GM19035 (cell line): ENCODE measurements around the gene ZNF519.

ENCODE experiments used
- ATAC-seq: cut with Tn5 transposase; IDR thresholded peaks from one replicate; pipeline ENCODE4 v1.9.1; 2021; ENCODE audit not compliant: unreplicated experiment

ZNF519 gene

DNA sequence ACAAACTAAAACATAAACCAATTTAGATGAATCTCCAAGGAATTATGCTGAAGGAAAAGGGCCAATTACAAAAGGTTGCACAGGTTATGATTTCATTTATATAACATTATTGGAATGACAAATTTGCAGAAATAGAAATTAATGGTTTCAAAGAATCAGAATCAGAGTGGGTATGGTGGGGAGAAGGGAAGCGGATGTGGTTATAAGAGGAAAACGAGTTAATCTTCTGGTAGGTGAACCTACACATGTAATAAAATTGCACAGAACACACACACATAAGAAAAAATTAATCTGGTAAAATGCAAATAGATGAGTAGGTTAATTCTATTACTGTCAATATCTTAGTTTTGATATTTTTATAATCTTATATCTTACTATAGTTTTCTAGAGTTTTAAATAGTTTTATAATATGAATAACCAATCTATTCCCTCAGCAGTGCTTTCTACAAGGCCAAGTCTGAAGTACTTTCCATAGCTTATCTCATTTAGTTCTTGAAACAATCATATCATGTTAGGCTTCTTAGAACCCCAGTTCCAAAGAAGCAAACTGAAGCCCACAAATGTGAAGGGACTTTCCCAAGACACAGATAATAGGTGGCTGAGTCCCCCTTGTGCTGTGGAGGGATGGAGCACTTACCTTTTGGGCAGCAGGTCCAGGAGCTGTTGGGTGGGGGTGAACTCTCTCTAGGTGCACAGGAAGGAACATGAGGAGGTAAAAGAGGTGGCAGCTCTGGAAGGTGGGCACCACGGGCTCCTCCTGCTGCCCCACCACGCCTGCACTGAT lies 31.5 kb downstream of the ZNF519 start:
- ATAC-seq: no peak

DNA sequence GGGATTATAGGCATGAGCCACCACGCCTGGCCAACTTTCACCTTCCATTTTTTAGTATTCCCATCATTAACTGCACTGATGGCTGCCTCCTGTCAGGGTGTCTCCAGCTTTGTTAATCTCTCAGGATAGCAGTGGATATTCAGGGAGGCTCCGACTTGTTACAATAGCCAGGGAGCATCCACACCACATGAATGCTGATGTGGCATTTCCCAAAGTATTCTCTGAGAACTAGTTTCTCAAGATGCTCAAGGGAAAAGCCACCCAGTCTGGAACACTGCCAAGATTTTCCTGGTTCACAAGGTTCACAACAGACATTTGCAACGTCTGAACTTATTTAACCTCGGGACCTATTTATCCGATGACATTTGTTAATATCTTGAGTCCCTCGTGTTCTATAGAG lies 33.8 kb downstream of the ZNF519 start:
- no peak for ATAC-seq

DNA sequence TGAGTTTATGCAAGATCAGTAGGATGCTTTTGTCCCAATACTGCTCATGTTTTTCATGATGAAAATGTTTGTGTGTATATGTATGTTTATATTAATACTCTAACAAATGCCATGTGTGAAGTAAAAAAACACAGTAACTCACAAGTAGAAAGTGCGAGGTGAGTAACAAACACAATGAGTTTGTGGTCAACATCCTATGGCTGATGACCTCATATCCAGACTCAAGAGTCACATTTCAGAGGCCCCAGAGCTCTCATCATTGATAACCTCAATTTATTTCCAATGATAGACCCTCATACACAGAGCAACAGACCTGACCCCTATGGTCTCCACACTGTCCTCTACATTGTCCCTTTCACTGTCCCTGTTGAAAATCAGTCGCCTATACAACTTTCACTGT lies 34.5 kb downstream of the ZNF519 start:
- no peak for ATAC-seq

- no peak for ATAC-seq
Observed at GRCh38 chr18:14093307-14093915, 38.8 kb downstream of the ZNF519 start.

GRCh38 chr18:14092625-14093306 lies 39.5 kb downstream of the ZNF519 start:
- ATAC-seq: no peak

DNA sequence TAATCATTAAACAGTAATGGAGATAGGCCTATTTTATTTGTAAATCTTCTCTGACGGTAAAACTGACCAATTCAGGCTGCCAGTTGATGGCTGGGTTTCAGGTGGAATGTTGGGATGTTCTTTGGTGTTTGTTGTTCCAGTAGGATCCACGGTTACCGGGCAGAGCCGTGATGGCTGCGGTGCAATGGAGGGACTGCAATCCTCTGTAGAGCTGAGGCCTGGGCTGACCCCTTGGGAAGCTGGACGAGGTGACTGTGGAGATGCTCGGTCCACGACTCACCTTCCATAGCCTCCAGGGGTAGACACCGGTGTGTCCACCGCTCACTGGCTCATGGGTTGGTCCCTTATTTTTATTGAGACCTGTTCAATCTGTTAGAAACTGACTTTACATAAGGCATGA lies 42.5 kb downstream of the ZNF519 start:
- ATAC-seq: no peak

GRCh38 chr18:14089191-14089590 lies 43.0 kb downstream of the ZNF519 start:
- no peak for ATAC-seq

DNA sequence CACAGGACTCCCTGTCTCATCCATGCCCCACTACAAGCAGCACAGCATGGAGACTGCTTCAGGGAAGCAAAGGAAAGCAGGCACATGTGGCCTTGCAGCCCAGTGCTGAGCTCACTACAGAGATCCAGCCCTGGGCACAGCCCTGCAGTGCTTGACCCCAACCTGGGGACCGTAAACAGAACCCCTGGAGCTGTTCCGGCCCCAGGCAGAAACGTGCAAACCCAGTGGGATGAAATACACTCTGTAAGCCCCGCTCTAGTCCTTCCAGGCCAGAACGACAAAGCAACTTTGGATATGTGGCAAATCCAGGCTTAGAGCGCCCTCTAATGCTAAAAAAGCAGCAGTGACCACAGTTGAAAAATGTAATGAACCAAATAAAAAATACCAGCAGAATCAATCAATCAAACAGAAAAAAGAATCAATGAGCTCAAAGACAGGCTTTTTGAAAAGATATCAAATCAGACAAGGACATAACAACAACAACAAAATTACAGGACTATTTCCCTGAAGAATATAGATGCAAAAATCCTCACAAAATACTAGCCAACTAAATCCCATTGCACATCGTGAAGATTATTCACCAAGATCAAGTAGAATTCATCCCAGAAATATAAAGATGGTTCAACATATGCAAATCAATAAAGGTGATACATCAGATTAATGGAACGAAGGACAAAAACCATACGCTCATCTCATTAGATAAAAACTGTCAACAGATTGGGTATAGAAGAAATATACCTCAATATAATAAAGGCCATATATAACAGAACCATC lies 45.6 kb downstream of the ZNF519 start:
- ATAC-seq: no peak

- no peak for ATAC-seq
Observed at GRCh38 chr18:14085770-14086457, 46.3 kb downstream of the ZNF519 start.

DNA sequence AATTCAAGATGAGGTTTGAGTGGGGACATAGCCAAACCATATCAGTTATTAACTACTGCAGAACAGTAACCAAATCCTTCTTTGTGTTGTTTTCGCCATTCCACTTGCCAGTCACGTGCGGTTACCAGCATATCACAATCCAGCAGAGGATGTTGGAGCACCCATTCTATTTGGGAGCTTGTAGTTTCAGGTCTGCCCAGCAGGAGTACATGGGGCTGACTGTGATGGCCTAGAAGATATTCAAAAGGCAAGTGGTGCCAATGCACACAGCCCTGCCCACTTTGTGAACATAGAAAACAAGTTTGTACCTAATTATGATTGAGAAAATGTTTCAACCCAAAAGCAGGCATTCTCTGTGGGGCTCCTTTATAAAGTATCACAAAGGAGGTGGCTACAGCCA lies 57.0 kb downstream of the ZNF519 start:
- no peak for ATAC-seq

DNA sequence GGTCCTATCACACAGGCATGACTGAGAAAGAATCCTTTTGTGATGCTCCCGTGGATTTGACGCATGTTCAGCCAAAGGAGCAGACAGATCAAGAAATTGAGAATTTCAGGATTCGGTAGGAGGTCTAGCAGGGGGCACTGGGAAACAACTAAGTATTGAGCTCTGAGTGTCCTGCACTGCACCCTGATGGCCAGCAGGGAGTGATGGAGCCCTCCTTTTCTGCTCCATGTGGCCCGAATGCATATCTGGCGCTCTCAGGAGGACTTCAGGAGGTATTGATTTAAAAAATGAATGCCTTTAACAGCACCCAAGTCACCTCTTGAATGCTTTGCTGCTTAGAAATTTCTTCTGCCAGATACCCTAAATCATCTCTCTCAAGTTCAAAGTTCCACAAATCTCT lies 58.0 kb downstream of the ZNF519 start:
- no peak for ATAC-seq

DNA sequence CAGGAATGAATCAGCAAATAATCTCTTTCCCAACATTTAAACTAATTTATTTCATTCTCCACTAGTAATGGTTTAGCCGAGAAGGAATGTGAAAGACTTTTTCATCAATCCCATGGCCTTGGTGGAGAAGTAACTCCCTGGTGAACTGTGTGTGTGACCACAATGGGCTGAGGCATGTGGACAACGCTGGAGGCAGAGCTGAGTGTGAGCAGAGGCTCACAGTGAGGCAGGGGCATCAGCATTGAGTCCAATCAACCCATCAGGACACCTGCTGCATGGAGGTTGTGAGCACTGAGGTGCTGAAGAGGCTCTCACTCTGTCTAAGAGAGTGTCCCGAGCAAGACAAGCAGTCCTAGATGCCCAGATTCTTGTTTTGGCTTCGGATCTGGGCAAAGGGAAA lies 78.6 kb downstream of the ZNF519 start:
- no peak for ATAC-seq
